Gastrocnemius medialis (tissue), 4 donors: ENCODE data around the gene DYNLT4. TPM values are rescaled to one million over a fixed set of nuclear protein-coding genes. Genes with fewer than 3 reads are reported as not detected.

Source experiments
- ATAC-seq, 2 donors: fragments of 150-250 bp; one replicate each; pipeline ENCODE4 v1.9.1; 2016
- DNase-seq, 2 donors: peaks; one replicate each; pipeline ENCODE4 v3.0.0-alpha.2; 2019
- H3K27ac ChIP-seq, 4 donors: fragments of 200-600 bp; sonication (generic); 1 replicate in 1 of 4; 2 replicates in 3 of 4; pipeline ENCODE4 v1.5.1; 2016 to 2018; ENCODE audit warnings: mild to moderate bottlenecking in 2 of 4, moderate library complexity in 1 of 4
- H3K27me3 ChIP-seq, 3 donors: fragments of 200-600 bp; sonication (generic) in 2 of 3; 1 replicate in 1 of 3; 2 replicates in 2 of 3; pipeline versions ENCODE4 v1.5.1 to v1.6.0; 2016 to 2019; ENCODE audit warnings: mild to moderate bottlenecking in 1 of 3, moderate library complexity in 1 of 3
- H3K36me3 ChIP-seq, 2 donors: fragments of 200-600 bp; sonication (generic) in 1 of 2; one replicate each; pipeline ENCODE4 v1.5.1; 2017 to 2018
- H3K4me1 ChIP-seq, 2 donors: fragments of 200-600 bp; sonication (generic) in 1 of 2; one replicate each; pipeline ENCODE4 v1.5.1; 2016 to 2017; ENCODE audit warnings: mild to moderate bottlenecking in 2 of 2
- H3K4me3 ChIP-seq, 4 donors: fragments of 200-600 bp; sonication (generic) in 3 of 4; 1 replicate in 1 of 4; 2 replicates in 3 of 4; pipeline ENCODE4 v1.5.1; 2016 to 2019; ENCODE audit warnings: mild to moderate bottlenecking in 2 of 4
- H3K9me3 ChIP-seq, 3 donors: fragments of 200-600 bp; sonication (generic) in 2 of 3; 1 replicate in 1 of 3; 2 replicates in 2 of 3; pipeline ENCODE4 v1.5.1; 2016 to 2019
- POLR2A ChIP-seq, 2 donors: fragments of 450-650 bp; IDR thresholded peaks; one replicate each; pipeline ENCODE4 v1.6.1; 2017; ENCODE audit warnings: antibody characterized with exemption in 2 of 2, mild to moderate bottlenecking in 2 of 2, moderate library complexity in 2 of 2
- in situ Hi-C, 4 donors: fragments of 200-750 bp; cut with MboI; loops; one replicate each; pipeline versions ENCODE4 v1.15.0 to v1.8.0; 2017; ENCODE audit warnings: low sequenced_read_pairs in 4 of 4
- intact Hi-C: fragments of 100-400 bp; cut with DNase I; formaldehyde crosslinking; loops from one replicate; pipeline ENCODE4 v1.15.1; 2023; ENCODE audit warnings: low total_unique reads
- total RNA-seq, 4 donors: library from RNA; depleted of rRNA; stranded (reverse); fragments of >200 nt; gene quantifications; one replicate each; pipeline versions ENCODE4 v1.1.0 to v1.2.3, GENCODE V29; 2016
- TF ChIP-seq, protein P1 (sequence below), 5 experiments: fragments of 450-650 bp in 3 of 5; fragments of 200-600 bp in 2 of 5; sonication (generic) in 2 of 5; IDR thresholded peaks in 4 of 5; conservative IDR thresholded peaks in 1 of 5; 1 replicate in 4 of 5; 2 replicates in 1 of 5; pipeline ENCODE4 v1.5.1; 2016 to 2019; ENCODE audit warnings: antibody characterized with exemption in 5 of 5, mild to moderate bottlenecking in 3 of 5, moderate library complexity in 3 of 5

Gene DYNLT4
- total RNA-seq, 4 donors from 2014 or later = not detected

DNA sequence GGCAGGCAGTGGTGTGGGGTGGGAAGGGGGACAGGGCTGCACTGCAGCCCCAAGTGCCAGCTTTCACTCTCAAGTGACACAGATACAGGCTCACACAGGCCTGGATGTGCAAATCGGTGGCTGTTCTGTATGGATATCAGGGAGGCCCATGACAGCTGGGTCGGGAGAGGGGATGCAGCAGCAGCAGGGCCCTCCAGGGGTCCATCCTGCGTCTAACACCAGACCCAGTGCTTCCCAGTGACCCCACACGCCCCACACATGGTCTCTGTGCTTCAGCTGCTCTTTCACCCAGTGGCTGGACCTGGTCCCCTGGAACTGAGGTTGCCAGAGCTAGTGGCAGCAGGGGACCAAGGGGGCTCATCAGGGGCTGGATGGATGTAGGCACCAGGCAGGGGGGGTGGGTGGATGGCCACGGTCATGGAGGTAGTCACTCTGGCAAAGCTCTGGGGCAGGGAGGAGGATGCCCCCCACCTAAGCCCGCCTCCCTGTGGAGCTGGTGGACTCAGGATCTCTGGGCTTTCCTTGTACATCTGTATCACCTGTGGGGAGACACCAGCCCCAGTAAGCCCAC, 15.1 kb upstream of the DYNLT4 start:
- no peaks in the 10 kb centered on the region for H3K9me3 ChIP-seq
- no peak overlapping the region for H3K4me3 ChIP-seq

DNA sequence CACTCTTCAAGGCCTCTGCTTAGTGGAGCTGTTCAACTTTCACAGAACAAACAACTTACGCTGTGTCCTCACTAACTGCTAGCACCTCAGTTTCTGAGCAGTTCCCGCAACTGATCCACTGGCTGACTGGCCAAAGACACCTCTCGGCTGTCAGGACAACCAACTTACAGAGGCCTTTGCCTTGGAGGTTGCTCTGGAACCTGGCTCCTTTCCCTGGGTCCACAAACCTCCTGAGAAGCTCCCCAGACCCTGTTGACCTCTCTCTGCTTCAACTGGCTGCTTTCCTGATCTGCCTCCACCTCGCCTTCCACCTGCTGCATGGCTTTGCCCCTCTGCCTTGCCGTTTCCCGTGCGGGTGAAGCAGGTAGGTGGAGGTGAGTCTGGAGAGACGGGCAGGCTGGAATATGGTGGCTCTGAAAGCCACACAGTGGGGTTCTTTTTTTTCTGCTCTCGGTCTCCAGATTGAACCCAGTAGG, 14.1 kb upstream of the DYNLT4 start:
- intact Hi-C loops (loop anchor here (5.0 kb wide), 1 partner anchor 34 kb away; the partner anchor contains the start of gene BEST4), in situ Hi-C loops (no loop called here)
- Histone ChIP-seq H3K36me3 (no peaks in the 10 kb centered on the region), H3K27ac (peak overlapping the region in 2 of 4 donors; percentile 86 to 91), H3K27me3 (no peaks in the 10 kb centered on the region), H3K9me3 (no peaks in the 10 kb centered on the region), H3K4me1 (peaks cover 6 to 13% of the 10 kb centered on the region in 2 donors), H3K4me3 (no peak overlapping the region)
- no peak for ATAC-seq
- no peak for TF ChIP-seq POLR2A (IDR thresholded peaks at IDR 0.05)
- TF ChIP-seq, protein P1, sequence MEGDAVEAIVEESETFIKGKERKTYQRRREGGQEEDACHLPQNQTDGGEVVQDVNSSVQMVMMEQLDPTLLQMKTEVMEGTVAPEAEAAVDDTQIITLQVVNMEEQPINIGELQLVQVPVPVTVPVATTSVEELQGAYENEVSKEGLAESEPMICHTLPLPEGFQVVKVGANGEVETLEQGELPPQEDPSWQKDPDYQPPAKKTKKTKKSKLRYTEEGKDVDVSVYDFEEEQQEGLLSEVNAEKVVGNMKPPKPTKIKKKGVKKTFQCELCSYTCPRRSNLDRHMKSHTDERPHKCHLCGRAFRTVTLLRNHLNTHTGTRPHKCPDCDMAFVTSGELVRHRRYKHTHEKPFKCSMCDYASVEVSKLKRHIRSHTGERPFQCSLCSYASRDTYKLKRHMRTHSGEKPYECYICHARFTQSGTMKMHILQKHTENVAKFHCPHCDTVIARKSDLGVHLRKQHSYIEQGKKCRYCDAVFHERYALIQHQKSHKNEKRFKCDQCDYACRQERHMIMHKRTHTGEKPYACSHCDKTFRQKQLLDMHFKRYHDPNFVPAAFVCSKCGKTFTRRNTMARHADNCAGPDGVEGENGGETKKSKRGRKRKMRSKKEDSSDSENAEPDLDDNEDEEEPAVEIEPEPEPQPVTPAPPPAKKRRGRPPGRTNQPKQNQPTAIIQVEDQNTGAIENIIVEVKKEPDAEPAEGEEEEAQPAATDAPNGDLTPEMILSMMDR (IDR thresholded peaks at IDR 0.05 in 4 of 5, conservative IDR thresholded peaks at IDR 0.05 in 1 of 5) = no peak
- no peak for DNase-seq

More for the DNA sequence above, 15.1 kb upstream of the DYNLT4 start:
- H3K27ac ChIP-seq = no peak overlapping the region
- H3K36me3 ChIP-seq = no peaks in the 10 kb centered on the region
- in situ Hi-C loops = no loop called here
- ATAC-seq (no peak), DNase-seq (no peak)
- intact Hi-C loops = loop anchor here (5.0 kb wide), 1 partner anchor 35 kb away; the partner anchor contains the start of gene BEST4
- H3K4me1 ChIP-seq = peaks cover 6 to 13% of the 10 kb centered on the region in 2 donors
- no peaks in the 10 kb centered on the region for H3K27me3 ChIP-seq
- TF ChIP-seq, protein P1 (IDR thresholded peaks at IDR 0.05 in 4 of 5, conservative IDR thresholded peaks at IDR 0.05 in 1 of 5) = no peak
- TF ChIP-seq POLR2A (IDR thresholded peaks at IDR 0.05) = no peak

DNA sequence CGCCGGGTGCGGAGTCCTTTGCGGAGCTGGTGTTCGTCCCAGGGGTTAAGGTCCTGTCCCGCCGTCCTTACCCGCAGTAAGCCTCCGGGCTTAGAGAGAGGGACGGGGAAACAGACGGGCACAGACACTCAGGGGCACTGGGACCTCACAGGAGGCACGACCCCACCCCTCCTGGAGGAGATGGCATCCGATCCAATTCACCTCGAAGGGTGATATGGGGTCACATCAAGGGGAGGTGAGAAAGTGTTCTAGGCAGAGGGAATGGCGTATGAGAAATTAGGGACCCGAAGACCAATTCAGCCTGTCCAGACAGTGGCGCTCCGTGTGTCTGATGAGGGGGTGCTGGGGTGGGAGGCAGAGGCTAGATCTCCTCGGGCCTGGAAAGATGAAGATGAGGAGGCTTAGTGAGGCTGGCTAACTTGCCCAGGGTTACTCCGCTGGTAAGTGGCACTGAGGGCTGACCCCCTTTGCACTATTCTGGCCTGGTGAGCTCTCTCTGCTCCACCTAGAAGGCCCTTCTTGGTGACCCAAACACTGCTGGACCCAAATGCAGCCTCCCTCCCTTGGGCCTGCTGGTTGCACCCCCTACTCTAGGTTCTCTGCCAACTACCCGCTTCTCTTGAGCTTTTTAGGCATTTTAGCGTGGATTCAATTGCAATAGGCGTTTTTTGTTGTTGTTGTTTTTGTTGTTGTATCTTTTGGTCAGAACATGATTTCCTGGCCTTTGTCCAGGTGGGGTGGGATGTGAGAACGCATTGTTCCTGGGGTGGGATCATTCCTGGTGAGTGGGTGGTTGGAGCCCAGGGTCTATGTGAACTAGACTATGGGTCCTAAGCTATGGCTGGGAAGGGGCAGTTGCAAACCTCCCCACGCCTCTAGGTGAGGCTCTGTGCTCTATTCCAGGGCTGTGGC, 13.4 kb upstream of the DYNLT4 start:
- in situ Hi-C loops (no loop called here), intact Hi-C loops (loop anchor here (1.0 to 5.0 kb wide), 2 partner anchors 33 to 89 kb away; partner anchors contain the start of genes BEST4 and RNU5D-1)
- TF ChIP-seq, protein P1 (IDR thresholded peaks at IDR 0.05 in 4 of 5, conservative IDR thresholded peaks at IDR 0.05 in 1 of 5) = no peak
- no peak for TF ChIP-seq POLR2A (IDR thresholded peaks at IDR 0.05)
- Histone ChIP-seq H3K27me3 (no peaks in the 10 kb centered on the region), H3K9me3 (no peaks in the 10 kb centered on the region), H3K36me3 (no peaks in the 10 kb centered on the region), H3K27ac (peak overlapping the region; percentile 86 to 91 (median 89)), H3K4me1 (peaks cover 6 to 13% of the 10 kb centered on the region in 2 donors), H3K4me3 (peak overlapping the region; percentile 46 to 70 (median 64))
- peak; percentile 15 to 44 for ATAC-seq
- no peak for DNase-seq

DNA sequence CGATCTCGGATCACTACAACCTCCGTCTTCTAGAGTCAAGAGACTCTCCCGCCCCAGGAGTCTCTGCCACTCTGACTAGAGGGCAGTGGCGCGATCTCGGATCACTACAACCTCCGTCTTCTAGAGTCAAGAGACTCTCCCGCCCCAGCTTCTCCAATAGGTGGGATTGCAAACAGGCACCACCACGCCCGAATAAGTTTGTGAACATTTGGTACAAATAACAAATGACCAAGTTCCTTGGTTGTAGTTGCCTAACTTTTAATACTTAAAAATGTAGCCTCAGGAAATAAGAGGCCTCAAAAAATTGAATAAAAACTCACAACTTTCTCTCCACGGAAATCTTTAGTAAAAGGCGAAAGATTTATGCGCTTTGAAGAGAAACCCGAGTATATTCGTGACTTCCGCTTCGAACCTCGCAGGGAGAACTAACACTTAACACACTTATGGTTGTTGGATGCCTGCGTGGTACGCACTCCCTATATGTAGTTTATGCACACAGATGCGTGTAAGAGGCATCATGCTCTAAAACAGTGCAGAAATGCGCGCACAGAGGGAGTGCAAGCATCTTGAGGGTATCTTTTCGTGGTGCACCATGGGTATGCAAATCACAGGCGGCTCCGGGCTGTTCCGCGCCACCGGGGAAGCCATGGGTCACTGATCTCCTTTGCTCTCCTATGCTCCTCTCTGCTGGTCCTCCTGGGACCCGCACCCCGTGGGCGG, 12.6 kb upstream of the DYNLT4 start:
- no peaks in the 10 kb centered on the region for H3K36me3 ChIP-seq
- no peaks in the 10 kb centered on the region for H3K27me3 ChIP-seq
- intact Hi-C loops = loop anchor here (1.0 to 5.0 kb wide), 3 partner anchors 19 to 88 kb away; partner anchors contain the start of genes BEST4, PLK3 and RNU5D-1
- peak; percentile 66 to 85 for DNase-seq
- in situ Hi-C loops = no loop called here
- H3K9me3 ChIP-seq = no peaks in the 10 kb centered on the region
- peak overlapping the region; percentile 46 to 70 (median 64) for H3K4me3 ChIP-seq
- peak; percentile 83 to 89 for ATAC-seq
- H3K4me1 ChIP-seq = peaks cover 6 to 13% of the 10 kb centered on the region in 2 donors
- TF ChIP-seq POLR2A (IDR thresholded peaks at IDR 0.05) = peak; percentile 92 to 94
- TF ChIP-seq, protein P1 (IDR thresholded peaks at IDR 0.05 in 4 of 5, conservative IDR thresholded peaks at IDR 0.05 in 1 of 5) = no peak
- H3K27ac ChIP-seq = peak overlapping the region; percentile 86 to 91 (median 89)
